GM23248 (cell line): Measurements from ENCODE around the gene MICOS13. TPM values are rescaled to one million over a fixed set of nuclear protein-coding genes. Genes with fewer than 3 reads are reported as not detected.

Source experiments
- DNase-seq: peaks from one replicate; pipeline ENCODE4 v3.0.0-alpha.2; 2015
- H2AFZ ChIP-seq: fragments of 200-600 bp; sonication (generic); 2 replicates; pipeline ENCODE4 v1.6.1; 2016; ENCODE audit warnings: antibody characterized with exemption
- H3F3A ChIP-seq: fragments of 200-600 bp; sonication (generic); 2 replicates; pipeline ENCODE4 v1.6.1; 2016; ENCODE audit warnings: mild to moderate bottlenecking, antibody characterized with exemption, mixed run types; ENCODE audit not compliant: insufficient read depth
- H3K27ac ChIP-seq: fragments of 200-600 bp; sonication (generic); 2 replicates; pipeline ENCODE4 v1.5.1; 2016; ENCODE audit warnings: mild to moderate bottlenecking
- H3K27me3 ChIP-seq: fragments of 200-600 bp; sonication (generic); replicated peaks from 2 replicates; pipeline ENCODE4 v1.6.1; 2016; ENCODE audit warnings: mild to moderate bottlenecking; ENCODE audit not compliant: insufficient read depth
- H3K36me3 ChIP-seq: fragments of 200-600 bp; sonication (generic); 2 replicates; pipeline ENCODE4 v1.6.1; 2016; ENCODE audit warnings: low read depth, mild to moderate bottlenecking
- H3K4me1 ChIP-seq: fragments of 200-600 bp; sonication (generic); 2 replicates; pipeline ENCODE4 v1.6.1; 2016; ENCODE audit warnings: mild to moderate bottlenecking; ENCODE audit not compliant: insufficient read depth
- H3K4me2 ChIP-seq: fragments of 200-600 bp; sonication (generic); one replicate; pipeline ENCODE4 v1.6.1; 2016; ENCODE audit warnings: mild to moderate bottlenecking; ENCODE audit not compliant: unreplicated experiment
- H3K4me3 ChIP-seq: fragments of 200-600 bp; sonication (generic); 2 replicates; pipeline ENCODE4 v1.5.1; 2016; ENCODE audit warnings: mild to moderate bottlenecking
- H3K79me2 ChIP-seq: fragments of 200-600 bp; sonication (generic); 2 replicates; pipeline ENCODE4 v1.6.1; 2016; ENCODE audit warnings: mild to moderate bottlenecking; ENCODE audit not compliant: insufficient read depth
- H3K9ac ChIP-seq: fragments of 200-600 bp; sonication (generic); 2 replicates; pipeline ENCODE4 v1.6.1; 2016; ENCODE audit warnings: mild to moderate bottlenecking
- H3K9me2 ChIP-seq: fragments of 200-600 bp; sonication (generic); 2 replicates; pipeline ENCODE4 v1.6.1; 2016; ENCODE audit warnings: mixed run types, mild to moderate bottlenecking, moderate library complexity; ENCODE audit not compliant: insufficient read depth
- H3K9me3 ChIP-seq: fragments of 200-600 bp; sonication (generic); one replicate; pipeline ENCODE4 v1.6.1; 2017; ENCODE audit warnings: low read depth
- H4K20me1 ChIP-seq: fragments of 200-600 bp; sonication (generic); 2 replicates; pipeline ENCODE4 v1.6.0; 2016; ENCODE audit not compliant: insufficient read depth
- EZH2 ChIP-seq: fragments of 200-600 bp; sonication (generic); IDR thresholded peaks from 2 replicates; pipeline ENCODE4 v1.6.1; 2018; ENCODE audit warnings: antibody characterized with exemption, mild to moderate bottlenecking; ENCODE audit not compliant: insufficient read depth, poor library complexity, severe bottlenecking
- EZH2phosphoT487 ChIP-seq: fragments of 200-600 bp; sonication (generic); IDR thresholded peaks from 2 replicates; pipeline ENCODE4 v1.6.1; 2018; ENCODE audit warnings: antibody characterized with exemption, moderate library complexity, mild to moderate bottlenecking, low read depth; ENCODE audit not compliant: insufficient read depth
- WGBS, 2 experiments: methylation state at CpG; one replicate each; pipeline ENCODE4 v1.1.6; 2015 to 2017; ENCODE audit warnings: low lambda C conversion rate in 2 of 2, low coverage in 1 of 2; ENCODE audit errors: missing lambda C conversion rate in 2 of 2; 5-methylcytosine and 5-hydroxymethylcytosine counted together
- in situ Hi-C: fragments of 300-500 bp; cut with MboI; formaldehyde crosslinking; loops from 2 replicates; pipeline ENCODE4 v1.15.0; 2020
- polyA plus RNA-seq: library from polyadenylated mRNA; unstranded; fragments of >200 nt; fragmentation: Nextera tagmentation; extraction: Ambion mirVana; gene quantifications from 2 replicates; pipeline ENCODE4 v1.2.1, GENCODE V29; 2016
- total RNA-seq: library from RNA; depleted of rRNA; stranded (reverse); fragments of >200 nt; shearing (Covaris generic); gene quantifications from 2 replicates; pipeline ENCODE4 v1.2.3, GENCODE V29; 2014

Gene MICOS13
- total and polyA plus RNA-seq, 2 experiments from 2014 or later, result 44.5 to 147 TPM

DNA sequence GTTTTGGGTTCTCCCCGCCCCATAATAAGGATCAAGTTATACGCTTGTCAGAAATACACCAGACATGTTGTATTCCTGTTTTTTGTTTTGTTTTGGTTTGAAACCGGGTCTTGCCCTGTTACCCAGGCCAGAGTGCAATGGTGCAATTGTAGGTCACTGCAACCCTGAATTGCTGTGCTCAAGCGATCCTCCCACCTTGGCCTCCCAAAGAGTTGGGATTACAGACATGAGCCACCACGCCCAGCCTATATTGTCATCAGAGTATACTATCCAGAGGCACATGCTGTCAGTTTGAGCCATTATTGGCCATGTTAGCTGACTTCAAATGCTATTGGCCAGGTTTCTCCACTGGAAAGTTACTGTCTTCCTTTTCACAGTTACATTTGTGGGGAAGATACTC is 47.7 kb downstream of the MICOS13 start:
- no peaks in the 10 kb centered on the region for H3K9me2 ChIP-seq
- H3K9me3 ChIP-seq, result no peaks in the 10 kb centered on the region
- H3K79me2 ChIP-seq, result peaks cover 100% of the 10 kb centered on the region
- peaks cover 9% of the 10 kb centered on the region; the same call in 1 of the 2 replicates for H4K20me1 ChIP-seq
- WGBS, 2 experiments, result 50 to 56% methylated on average over 5 of the region's 5 CpGs
- peak overlapping the region; percentile 13 for H3K4me2 ChIP-seq
- H3K27me3 ChIP-seq, result no peaks in the 10 kb centered on the region
- peaks cover 29% of the 10 kb centered on the region for H3K4me1 ChIP-seq
- peak overlapping the region; percentile 57 for H3K27ac ChIP-seq
- no peak overlapping the region for H3K4me3 ChIP-seq
- H3K36me3 ChIP-seq, result peaks cover 27% of the 10 kb centered on the region; the same call in 1 of the 2 replicates
- TF ChIP-seq EZH2phosphoT487, result no peak
- no peak for TF ChIP-seq EZH2
- peaks cover 45% of the 10 kb centered on the region for H3F3A ChIP-seq
- DNase-seq, result peak; percentile 20
- in situ Hi-C loops, result no loop called here
- no peak overlapping the region for H2AFZ ChIP-seq
- H3K9ac ChIP-seq, result no peak overlapping the region

DNA sequence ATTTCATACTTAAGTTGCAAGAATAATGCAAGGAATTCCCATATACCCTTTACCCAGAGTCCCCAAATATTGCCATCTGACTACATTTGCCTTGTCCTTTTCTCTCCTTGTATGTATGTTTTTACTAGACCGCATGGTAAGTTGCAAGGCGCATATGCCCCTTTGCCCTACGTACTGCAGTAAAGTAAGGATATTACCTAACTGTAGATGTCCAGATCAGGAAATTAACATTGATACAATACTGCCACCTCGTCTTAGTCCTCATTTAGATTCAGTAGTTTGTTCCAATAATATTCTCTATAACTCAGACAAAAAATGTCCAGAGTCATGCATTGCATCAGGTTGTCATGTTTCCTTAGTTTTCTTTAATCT is 48.1 kb downstream of the MICOS13 start:
- H3K27ac ChIP-seq, result peak overlapping the region; percentile 57
- H3F3A ChIP-seq, result peaks cover 45% of the 10 kb centered on the region
- H3K4me1 ChIP-seq, result peaks cover 30% of the 10 kb centered on the region
- peaks cover 9% of the 10 kb centered on the region; the same call in 1 of the 2 replicates for H4K20me1 ChIP-seq
- peaks cover 31% of the 10 kb centered on the region; the same call in 1 of the 2 replicates for H3K36me3 ChIP-seq
- no peaks in the 10 kb centered on the region for H3K9me2 ChIP-seq
- H2AFZ ChIP-seq, result no peak overlapping the region
- H3K4me3 ChIP-seq, result no peak overlapping the region
- 62 to 64% methylated on average over 4 of the region's 4 CpGs for WGBS, 2 experiments
- no peak for TF ChIP-seq EZH2phosphoT487
- TF ChIP-seq EZH2, result no peak
- peak overlapping the region; percentile 13 for H3K4me2 ChIP-seq
- H3K27me3 ChIP-seq, result no peaks in the 10 kb centered on the region
- no peak for DNase-seq
- in situ Hi-C loops, result no loop called here
- H3K9ac ChIP-seq, result 0 out of 2 replicates have a peak overlapping the region, but pooled peaks have one; percentile 30
- H3K9me3 ChIP-seq, result no peaks in the 10 kb centered on the region
- peaks cover 100% of the 10 kb centered on the region for H3K79me2 ChIP-seq

GRCh38 chr19:5631567-5632240 is 48.6 kb downstream of the MICOS13 start:
- Histone ChIP-seq H3K4me2 (peak overlapping the region; percentile 13), H2AFZ (no peak overlapping the region; the same call in 1 of the 2 replicates), H3K4me1 (peaks cover 31% of the 10 kb centered on the region), H3K4me3 (0 out of 2 replicates have a peak overlapping the region, but pooled peaks have one; percentile 9), H3K27me3 (no peaks in the 10 kb centered on the region), H3K27ac (peak overlapping the region; percentile 57), H3K9me3 (no peaks in the 10 kb centered on the region), H3K79me2 (peaks cover 100% of the 10 kb centered on the region), H3K9ac (peak overlapping the region; percentile 30), H3F3A (peaks cover 45% of the 10 kb centered on the region), H3K9me2 (no peaks in the 10 kb centered on the region), H4K20me1 (peaks cover 9% of the 10 kb centered on the region; the same call in 1 of the 2 replicates), H3K36me3 (peaks cover 34% of the 10 kb centered on the region; the same call in 1 of the 2 replicates)
- TF ChIP-seq EZH2phosphoT487 (no peak), EZH2 (no peak)
- WGBS, 2 experiments, result 19 to 26% methylated on average over 9 of the region's 9 CpGs
- peak; percentile 53 for DNase-seq
- in situ Hi-C loops, result no loop called here

DNA sequence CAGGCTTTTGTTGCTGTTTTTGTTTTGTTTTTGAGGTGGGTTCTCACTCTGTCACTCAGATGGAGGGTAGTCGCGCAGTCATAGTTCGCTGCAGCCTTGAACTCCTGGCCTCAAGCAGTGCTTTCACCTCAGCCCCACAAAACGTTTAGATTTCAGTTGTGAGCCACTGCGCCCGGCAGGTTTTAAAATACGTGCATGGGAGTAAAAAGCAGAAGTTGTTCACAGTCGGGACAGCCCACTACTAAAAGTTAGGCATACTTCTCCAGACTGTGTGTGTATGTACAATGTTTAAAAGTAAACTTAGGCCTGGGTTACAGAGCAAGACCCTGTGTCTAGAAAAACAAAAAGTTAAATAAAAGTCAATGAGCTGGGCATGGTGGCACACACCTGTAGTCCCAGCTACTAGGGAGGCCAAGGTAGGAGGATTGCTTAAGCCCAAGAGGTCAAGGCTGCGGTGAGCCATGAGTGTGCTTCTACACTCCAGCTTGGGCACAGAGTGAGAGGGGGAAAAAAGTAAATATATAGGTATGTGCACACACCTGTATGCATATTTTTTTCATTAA is 51.3 kb downstream of the MICOS13 start:
- no peaks in the 10 kb centered on the region for H3K27me3 ChIP-seq
- DNase-seq, result no peak
- H3K4me2 ChIP-seq, result no peak overlapping the region
- H3K36me3 ChIP-seq, result peaks cover 41% of the 10 kb centered on the region; the same call in 1 of the 2 replicates
- no peak overlapping the region for H2AFZ ChIP-seq
- in situ Hi-C loops, result no loop called here
- no peaks in the 10 kb centered on the region for H3K9me3 ChIP-seq
- H4K20me1 ChIP-seq, result peaks cover 9% of the 10 kb centered on the region; the same call in 1 of the 2 replicates
- 83 to 84% methylated on average over 9 of the region's 9 CpGs for WGBS, 2 experiments
- H3K27ac ChIP-seq, result no peak overlapping the region
- peaks cover 100% of the 10 kb centered on the region for H3K79me2 ChIP-seq
- TF ChIP-seq EZH2phosphoT487 (no peak), EZH2 (no peak)
- H3K4me3 ChIP-seq, result no peak overlapping the region
- no peak overlapping the region for H3K9ac ChIP-seq
- H3F3A ChIP-seq, result peaks cover 34% of the 10 kb centered on the region
- no peaks in the 10 kb centered on the region for H3K9me2 ChIP-seq
- H3K4me1 ChIP-seq, result peaks cover 48% of the 10 kb centered on the region
